Aortic smooth muscle cell (primary cell): ENCODE measurements around the gene ZMYM5. TPM values are rescaled to one million over a fixed set of nuclear protein-coding genes. Genes with fewer than 3 reads are reported as not detected.

ENCODE experiments used
- total RNA-seq: library from RNA; depleted of rRNA; stranded (reverse); fragments of >200 nt; gene quantifications from 2 replicates; pipeline ENCODE4 v1.2.3, GENCODE V29; 2014

Gene ZMYM5
- 10.3 and 14.2 TPM in 2 replicates for total RNA-seq

GRCh38 chr13:19863323-19864023, at the start of gene ZMYM5:
Gene ZMYM5, minus strand, starts transcription at chr13:19863649. Its CDS starts 11,469 bp downstream, at chr13:19852180.

GRCh38 chr13:19782727-19783682, 80.4 kb downstream of the ZMYM5 start, which contains the start of gene PSPC1:
Gene PSPC1, minus strand, starts transcription at chr13:19782945. Its CDS starts 188 bp downstream, at chr13:19782757.

Other genes with a start within 250 kb of the ZMYM5 start
- gene MPHOSPH8, start 230.0 kb downstream of the ZMYM5 start, total RNA-seq = 19.8 and 20.1 TPM in 2 replicates
- 48.7 and 50.8 TPM in 2 replicates for gene PSPC1, start 80.7 kb downstream of the ZMYM5 start, total RNA-seq
- gene ZMYM2, start 95.1 kb upstream of the ZMYM5 start, total RNA-seq = 27.9 and 43.9 TPM in 2 replicates